Activated naive CD8-positive, alpha-beta T cell treated with anti-CD3 and anti-CD28 coated beads, Interleukin-2, amount 50 U/mL, for 24 hours (primary cell): ENCODE measurements around the gene MBOAT2.
"Not testable (repeated sequence)": the region's sequence is repeated elsewhere in the genome, so short reads cannot be mapped to it uniquely, and the experiment has no call there.

Experiments
- ATAC-seq: fragments of 150-1000 bp; cut with Tn5 transposase; one replicate; pipeline ENCODE4 v1.10.0; 2021
- DNase-seq: peaks from one replicate; pipeline ENCODE4 v3.0.0; 2021
- H3K27ac Mint-ChIP-seq: one replicate; pipeline ENCODE4 v1.8.0; 2021; ENCODE audit warnings: mild to moderate bottlenecking, mixed read lengths
- H3K27me3 Mint-ChIP-seq: one replicate; pipeline ENCODE4 v1.8.0; 2021; ENCODE audit warnings: mixed read lengths
- H3K36me3 Mint-ChIP-seq: one replicate; pipeline ENCODE4 v1.8.0; 2021; ENCODE audit warnings: low read depth, mixed read lengths
- H3K4me1 Mint-ChIP-seq: one replicate; pipeline ENCODE4 v1.8.0; 2021; ENCODE audit warnings: mixed read lengths
- H3K4me3 Mint-ChIP-seq: one replicate; pipeline ENCODE4 v1.8.0; 2021; ENCODE audit warnings: mild to moderate bottlenecking, moderate library complexity, mixed read lengths
- H3K9me3 Mint-ChIP-seq: one replicate; pipeline ENCODE4 v1.8.0; 2021; ENCODE audit warnings: mixed read lengths

The MBOAT2 gene

DNA sequence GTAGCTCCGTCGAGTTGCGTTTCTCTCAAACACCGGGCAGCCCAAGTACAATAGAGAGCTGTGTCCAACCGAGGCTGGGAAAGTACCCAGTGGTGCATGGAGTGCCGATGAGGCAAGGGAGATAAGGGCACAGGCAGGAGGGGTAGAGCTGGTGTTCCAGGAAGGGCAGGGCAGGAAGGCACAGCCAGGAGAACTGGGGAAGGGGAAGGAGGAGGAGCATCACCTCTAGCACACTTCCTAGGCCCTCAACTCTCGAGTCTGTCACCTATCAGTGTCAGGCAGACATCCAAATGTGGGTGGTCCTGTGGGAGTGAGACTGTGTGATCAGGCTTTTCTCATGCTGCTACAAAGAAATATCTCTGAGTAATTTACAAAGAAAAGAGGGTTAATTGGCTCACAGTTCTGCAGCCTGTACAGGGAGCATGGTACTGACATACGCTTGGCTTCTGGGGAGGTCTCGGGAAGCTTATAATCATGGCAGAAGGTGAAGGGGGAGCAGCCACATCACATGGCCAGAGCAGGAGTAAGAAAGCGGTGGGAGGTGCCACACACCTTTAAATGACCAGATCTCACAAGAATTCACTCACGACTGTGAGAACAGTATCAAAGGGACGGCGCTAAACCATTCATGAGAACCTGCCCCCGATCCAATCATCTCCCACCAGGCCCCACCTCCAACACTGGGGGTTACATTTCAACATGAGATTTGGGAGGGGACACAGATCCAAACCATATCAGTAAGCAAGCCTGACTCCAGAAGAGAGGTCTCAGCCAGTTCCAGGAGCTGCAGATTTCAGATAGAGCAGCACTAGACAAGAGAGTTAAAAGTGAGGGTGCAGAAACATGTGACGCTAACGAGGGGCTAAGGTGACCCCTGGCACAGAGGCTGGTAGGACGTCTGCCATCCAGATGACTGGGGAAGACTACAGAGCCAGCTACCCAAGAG lies 75.7 kb downstream of the MBOAT2 start:
- Mint-ChIP-seq H3K27me3 (peaks cover 2% of the 10 kb centered on the region), H3K27ac (no peak overlapping the region), H3K9me3 (no peaks in the 10 kb centered on the region), H3K4me1 (no peaks in the 10 kb centered on the region), H3K4me3 (no peak overlapping the region), H3K36me3 (no peaks in the 10 kb centered on the region)
- DNase-seq (no peak), ATAC-seq (no peak)

DNA sequence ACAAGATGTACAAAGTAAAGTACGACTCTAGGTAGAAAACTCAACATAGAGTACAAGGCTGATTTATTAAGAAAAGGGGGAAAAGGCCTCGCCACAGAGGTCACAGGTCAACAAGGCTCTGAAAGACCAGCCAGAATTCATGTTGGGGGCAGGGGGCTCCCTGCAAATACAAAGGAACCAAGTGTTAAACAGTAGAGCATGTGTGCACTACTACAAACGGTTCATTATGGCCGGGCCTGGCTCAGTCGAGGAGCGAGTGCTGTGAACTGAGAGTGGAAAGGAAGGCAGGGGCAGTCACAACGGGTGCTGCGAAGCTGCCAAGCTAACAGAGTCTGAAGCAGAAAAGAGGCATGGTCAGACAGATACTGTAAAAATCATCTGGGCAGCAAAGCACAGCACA lies 77.1 kb downstream of the MBOAT2 start:
- Mint-ChIP-seq H3K4me1 (no peaks in the 10 kb centered on the region), H3K4me3 (no peak overlapping the region), H3K27ac (no peak overlapping the region), H3K27me3 (peaks cover 2% of the 10 kb centered on the region), H3K9me3 (no peaks in the 10 kb centered on the region), H3K36me3 (no peaks in the 10 kb centered on the region)
- DNase-seq (no peak), ATAC-seq (no peak)

DNA sequence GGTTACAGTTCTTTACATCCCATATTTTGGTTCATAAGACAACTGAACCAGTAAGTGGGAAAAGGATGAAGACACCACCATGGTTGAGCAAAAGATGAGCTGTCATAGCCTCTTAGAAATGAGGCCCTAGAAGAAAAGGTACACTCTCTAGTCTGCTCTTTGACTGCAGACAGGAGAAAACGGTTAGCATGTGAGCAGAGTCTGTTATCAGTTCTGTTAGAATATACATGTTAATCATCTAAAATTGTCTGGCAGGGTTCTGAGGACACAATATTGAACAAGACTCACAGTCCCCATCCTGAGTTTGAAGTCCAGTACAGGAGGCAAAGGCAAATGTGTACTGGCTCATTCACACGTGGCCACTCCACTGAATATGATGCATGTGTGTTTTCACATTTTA lies 78.1 kb downstream of the MBOAT2 start:
- Mint-ChIP-seq H3K36me3 (no peaks in the 10 kb centered on the region), H3K4me1 (no peaks in the 10 kb centered on the region), H3K4me3 (no peak overlapping the region), H3K9me3 (no peaks in the 10 kb centered on the region), H3K27ac (no peak overlapping the region), H3K27me3 (peaks cover 2% of the 10 kb centered on the region)
- ATAC-seq (no peak), DNase-seq (no peak)

DNA sequence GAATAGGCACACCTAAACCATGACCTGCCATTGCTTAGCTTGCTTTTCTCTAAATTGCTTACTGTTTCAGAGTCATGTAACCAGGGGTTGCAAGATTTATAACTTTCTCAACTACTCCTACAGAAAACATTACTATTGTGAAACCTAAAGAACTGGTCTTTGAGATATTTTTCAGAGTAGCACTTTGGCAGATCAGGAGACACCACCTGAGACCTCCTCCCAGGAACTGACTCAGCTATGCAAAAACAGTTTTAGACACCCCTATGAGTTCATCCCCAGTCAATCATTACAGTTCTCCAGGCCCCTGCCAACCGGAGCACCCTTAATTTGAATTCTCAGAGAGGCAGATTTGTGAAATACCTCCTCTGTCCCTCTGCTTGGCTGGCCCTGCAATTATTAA lies 80.3 kb downstream of the MBOAT2 start:
- Mint-ChIP-seq H3K9me3 (no peaks in the 10 kb centered on the region), H3K27me3 (no peaks in the 10 kb centered on the region)
- ATAC-seq, result no peak

DNA sequence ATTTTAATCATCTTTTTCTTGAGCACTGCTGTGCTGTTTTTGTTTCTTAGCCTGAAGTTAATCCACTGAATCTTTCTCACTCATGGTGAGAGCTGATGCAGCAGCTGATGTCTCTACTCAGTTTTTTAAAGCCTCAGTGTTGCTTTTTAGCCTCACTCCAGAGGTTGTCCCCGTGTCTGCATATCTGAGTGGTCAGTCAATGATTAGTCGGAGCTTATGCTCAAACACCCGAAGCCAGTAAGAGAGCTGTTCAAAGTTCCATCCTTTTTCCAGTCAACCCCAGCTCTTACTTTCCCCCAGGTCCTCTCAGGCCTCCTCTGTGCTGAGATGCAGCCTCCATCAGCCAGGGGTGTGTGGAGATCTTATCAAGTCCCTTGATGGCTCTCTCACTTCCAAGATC lies 81.1 kb downstream of the MBOAT2 start:
- H3K27me3 Mint-ChIP-seq, result no peaks in the 10 kb centered on the region

More for the DNA sequence above, 80.3 kb downstream of the MBOAT2 start:
- Mint-ChIP-seq H3K27ac (no peak overlapping the region), H3K4me3 (no peak overlapping the region), H3K4me1 (no peaks in the 10 kb centered on the region), H3K36me3 (no peaks in the 10 kb centered on the region)
- DNase-seq, result no peak

DNA sequence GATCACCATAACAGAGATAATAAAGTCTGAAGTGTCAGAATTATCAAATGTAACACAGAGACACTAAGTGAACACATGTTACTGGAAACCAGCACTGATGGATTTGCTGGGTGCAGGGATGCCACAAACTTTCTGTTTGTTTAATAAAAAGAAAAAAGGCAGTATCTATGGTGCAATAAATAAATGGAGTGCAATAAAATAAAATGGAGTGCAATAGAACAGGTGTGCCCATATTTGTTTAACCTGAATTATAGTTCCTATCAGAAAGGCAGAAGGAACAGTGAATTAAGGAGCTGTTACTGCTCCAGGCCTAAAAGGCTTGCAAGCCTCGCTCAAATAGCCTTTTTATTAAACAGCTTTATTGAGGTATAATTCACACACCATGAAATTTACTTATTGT lies 85.1 kb downstream of the MBOAT2 start:
- no peaks in the 10 kb centered on the region for H3K4me1 Mint-ChIP-seq
- H3K27me3 Mint-ChIP-seq, result no peaks in the 10 kb centered on the region
- no peak overlapping the region for H3K4me3 Mint-ChIP-seq
- no peak overlapping the region for H3K27ac Mint-ChIP-seq
- H3K9me3 Mint-ChIP-seq, result no peaks in the 10 kb centered on the region
- no peaks in the 10 kb centered on the region for H3K36me3 Mint-ChIP-seq
- DNase-seq (no peak), ATAC-seq (no peak)

More for the DNA sequence above, 81.1 kb downstream of the MBOAT2 start:
- Mint-ChIP-seq H3K4me3 (no peak overlapping the region), H3K4me1 (no peaks in the 10 kb centered on the region), H3K9me3 (no peaks in the 10 kb centered on the region), H3K36me3 (no peaks in the 10 kb centered on the region), H3K27ac (no peak overlapping the region)
- ATAC-seq (no peak), DNase-seq (no peak)

DNA sequence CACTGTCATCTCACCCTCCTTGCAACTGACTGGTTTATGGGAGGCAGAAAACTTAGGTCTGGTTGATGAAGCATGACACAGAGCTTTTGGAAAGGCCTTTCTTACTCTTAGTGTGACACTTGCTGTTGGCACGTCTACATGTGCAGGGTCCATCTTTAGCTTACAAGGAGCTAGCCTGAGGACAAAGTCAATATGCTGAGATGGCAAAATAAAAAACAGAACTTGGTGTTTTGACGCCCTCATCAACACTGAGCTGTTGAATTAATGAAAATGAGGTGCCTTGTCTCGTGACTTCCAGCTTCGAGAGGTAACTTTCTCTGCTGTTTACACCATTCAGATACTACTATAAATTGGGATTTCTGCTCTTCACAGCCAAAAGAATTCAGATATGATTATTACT lies 87.5 kb downstream of the MBOAT2 start:
- peaks cover 1% of the 10 kb centered on the region for H3K27me3 Mint-ChIP-seq

DNA sequence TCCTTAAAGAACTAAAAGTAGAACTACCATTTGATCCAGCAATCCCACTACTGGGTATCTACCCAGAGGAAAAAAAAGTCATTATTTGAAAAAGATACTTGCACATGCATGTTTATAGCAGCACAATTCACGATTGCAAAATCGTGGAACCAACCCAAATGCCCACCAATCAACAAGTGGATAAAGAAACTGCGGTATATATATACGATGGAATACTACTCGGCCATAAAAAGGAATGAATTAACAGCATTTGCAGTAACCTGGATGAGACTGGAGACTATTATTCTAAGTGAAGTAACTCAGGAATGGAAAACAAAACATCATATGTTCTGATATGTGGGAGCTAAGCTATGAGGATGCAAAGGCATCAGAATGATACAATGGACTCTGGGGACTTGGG lies 89.7 kb downstream of the MBOAT2 start:
- ATAC-seq, DNase-seq, H3K9me3 Mint-ChIP-seq, H3K27me3 Mint-ChIP-seq, H3K4me1 Mint-ChIP-seq, H3K4me3 Mint-ChIP-seq, H3K36me3 Mint-ChIP-seq, H3K27ac Mint-ChIP-seq: not testable (repeated sequence)

More for the DNA sequence above, 87.5 kb downstream of the MBOAT2 start:
- Mint-ChIP-seq H3K4me3 (no peak overlapping the region), H3K4me1 (no peaks in the 10 kb centered on the region), H3K9me3 (no peaks in the 10 kb centered on the region), H3K27ac (no peak overlapping the region), H3K36me3 (no peaks in the 10 kb centered on the region)
- no peak for ATAC-seq
- no peak for DNase-seq

DNA sequence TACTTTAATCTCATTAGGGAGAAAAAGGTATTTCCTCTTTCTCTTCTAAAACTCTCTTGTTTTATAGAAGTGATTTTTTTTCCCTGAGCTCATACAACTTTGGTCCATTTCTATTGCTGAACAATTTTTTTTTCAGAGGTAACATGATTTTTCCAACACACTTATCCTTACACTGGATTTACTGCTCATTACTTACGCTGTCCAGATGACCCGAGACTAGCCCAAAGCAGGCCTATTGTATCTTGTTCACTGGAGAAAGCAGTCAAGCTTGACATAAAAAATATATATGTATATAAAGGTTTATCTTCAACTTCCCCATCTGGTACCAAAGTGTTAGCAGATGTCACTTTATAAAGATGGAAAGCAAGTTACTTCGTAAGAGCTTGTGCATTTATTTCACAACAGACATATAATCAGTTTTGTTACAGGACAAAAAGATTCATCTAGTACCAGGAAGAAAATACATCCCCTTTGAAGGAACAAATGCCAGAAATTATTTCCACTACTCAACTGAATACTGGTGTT lies 95.7 kb downstream of the MBOAT2 start:
- no peak for DNase-seq
- H3K4me3 Mint-ChIP-seq, result no peak overlapping the region
- H3K27me3 Mint-ChIP-seq, result peaks cover 6% of the 10 kb centered on the region
- peaks cover 6% of the 10 kb centered on the region for H3K9me3 Mint-ChIP-seq
- H3K36me3 Mint-ChIP-seq, result peaks cover 1% of the 10 kb centered on the region
- no peak overlapping the region for H3K27ac Mint-ChIP-seq
- no peak for ATAC-seq
- peaks cover 2% of the 10 kb centered on the region for H3K4me1 Mint-ChIP-seq

DNA sequence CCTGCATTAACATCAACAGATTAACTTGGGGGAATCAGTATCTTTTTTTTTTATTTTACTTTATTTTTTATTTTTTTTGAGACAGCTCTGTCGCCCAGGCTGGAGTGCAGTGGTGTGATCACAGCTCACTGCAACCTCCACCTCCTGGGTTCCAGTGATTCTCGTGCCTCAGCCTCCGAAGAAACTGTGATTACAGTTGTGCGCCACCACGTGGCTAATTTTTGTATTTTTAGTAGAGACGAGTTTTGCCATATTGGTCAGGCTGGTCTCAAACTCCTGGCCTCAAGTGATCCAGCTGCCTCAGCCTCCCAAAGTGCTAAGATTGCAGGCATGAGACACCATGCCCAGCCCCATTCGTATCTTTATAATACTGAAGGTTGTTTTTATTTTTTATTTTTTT lies 99.6 kb downstream of the MBOAT2 start:
- H3K27ac Mint-ChIP-seq, ATAC-seq, DNase-seq, H3K27me3 Mint-ChIP-seq, H3K4me3 Mint-ChIP-seq, H3K9me3 Mint-ChIP-seq, H3K36me3 Mint-ChIP-seq, H3K4me1 Mint-ChIP-seq: not testable (repeated sequence)

DNA sequence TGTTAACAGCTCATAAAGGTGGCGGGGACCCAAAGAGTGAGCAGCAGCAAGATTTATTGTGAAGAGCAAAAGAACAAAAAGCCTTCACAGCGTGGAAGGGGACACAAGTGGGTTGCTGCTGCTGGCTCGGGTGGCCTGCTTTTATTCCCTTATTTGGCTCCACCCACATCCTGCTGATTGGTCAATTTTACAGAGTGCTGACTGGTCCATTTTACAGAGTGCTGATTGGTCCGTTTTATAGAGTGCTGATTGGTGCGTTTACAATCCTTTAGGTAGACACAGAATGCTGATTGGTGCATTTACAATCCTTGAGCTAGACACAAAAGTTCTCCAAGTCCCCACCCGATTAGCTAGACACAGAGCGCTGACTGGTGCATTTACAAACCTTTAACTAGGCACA lies 100.7 kb downstream of the MBOAT2 start:
- not testable (repeated sequence) for ATAC-seq, H3K27ac Mint-ChIP-seq, H3K36me3 Mint-ChIP-seq, H3K4me1 Mint-ChIP-seq, H3K27me3 Mint-ChIP-seq, DNase-seq, H3K9me3 Mint-ChIP-seq, H3K4me3 Mint-ChIP-seq

DNA sequence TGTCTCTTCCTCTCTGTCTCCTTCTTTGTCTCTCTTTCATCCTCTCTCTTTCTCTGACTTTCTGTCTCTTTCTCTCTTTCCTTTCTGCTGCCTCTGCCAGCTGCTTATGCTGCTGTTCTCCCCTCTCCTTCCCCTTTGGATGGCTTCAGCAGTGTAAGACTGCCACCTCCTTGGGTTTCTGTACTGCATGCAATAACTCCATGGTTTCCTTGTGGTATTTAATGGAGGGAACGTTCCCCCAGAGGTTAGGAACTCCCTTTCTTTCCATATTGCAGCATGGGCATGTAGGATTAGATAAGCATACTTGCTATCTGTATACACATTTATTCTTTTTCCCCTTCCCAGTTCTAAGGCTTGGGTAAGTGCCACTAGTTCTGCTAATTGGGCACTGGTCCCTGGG lies 106.3 kb downstream of the MBOAT2 start:
- not testable (repeated sequence) for H3K9me3 Mint-ChIP-seq, H3K4me3 Mint-ChIP-seq, H3K27ac Mint-ChIP-seq, DNase-seq, ATAC-seq, H3K36me3 Mint-ChIP-seq, H3K4me1 Mint-ChIP-seq, H3K27me3 Mint-ChIP-seq

DNA sequence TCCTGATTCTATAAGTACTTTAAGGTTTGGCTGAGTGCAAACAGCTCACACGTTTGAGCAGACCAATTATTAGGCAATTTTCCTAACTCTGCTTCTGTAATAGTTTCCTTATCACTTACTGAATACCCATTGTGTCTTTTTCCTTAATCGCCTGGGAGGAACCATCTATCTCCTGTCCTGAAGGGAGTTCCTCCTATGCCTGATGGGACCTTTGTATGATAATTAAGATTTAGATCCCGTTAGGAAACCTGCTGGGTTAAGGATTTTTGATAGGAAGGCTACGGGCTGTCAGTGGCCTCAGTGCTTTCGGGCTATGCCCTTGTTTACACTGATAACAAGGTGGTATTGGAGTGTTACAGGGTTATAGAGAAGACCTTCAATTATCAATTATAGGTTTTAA lies 106.8 kb downstream of the MBOAT2 start:
- ATAC-seq, H3K27me3 Mint-ChIP-seq, DNase-seq, H3K4me1 Mint-ChIP-seq, H3K27ac Mint-ChIP-seq, H3K36me3 Mint-ChIP-seq, H3K9me3 Mint-ChIP-seq, H3K4me3 Mint-ChIP-seq: not testable (repeated sequence)

DNA sequence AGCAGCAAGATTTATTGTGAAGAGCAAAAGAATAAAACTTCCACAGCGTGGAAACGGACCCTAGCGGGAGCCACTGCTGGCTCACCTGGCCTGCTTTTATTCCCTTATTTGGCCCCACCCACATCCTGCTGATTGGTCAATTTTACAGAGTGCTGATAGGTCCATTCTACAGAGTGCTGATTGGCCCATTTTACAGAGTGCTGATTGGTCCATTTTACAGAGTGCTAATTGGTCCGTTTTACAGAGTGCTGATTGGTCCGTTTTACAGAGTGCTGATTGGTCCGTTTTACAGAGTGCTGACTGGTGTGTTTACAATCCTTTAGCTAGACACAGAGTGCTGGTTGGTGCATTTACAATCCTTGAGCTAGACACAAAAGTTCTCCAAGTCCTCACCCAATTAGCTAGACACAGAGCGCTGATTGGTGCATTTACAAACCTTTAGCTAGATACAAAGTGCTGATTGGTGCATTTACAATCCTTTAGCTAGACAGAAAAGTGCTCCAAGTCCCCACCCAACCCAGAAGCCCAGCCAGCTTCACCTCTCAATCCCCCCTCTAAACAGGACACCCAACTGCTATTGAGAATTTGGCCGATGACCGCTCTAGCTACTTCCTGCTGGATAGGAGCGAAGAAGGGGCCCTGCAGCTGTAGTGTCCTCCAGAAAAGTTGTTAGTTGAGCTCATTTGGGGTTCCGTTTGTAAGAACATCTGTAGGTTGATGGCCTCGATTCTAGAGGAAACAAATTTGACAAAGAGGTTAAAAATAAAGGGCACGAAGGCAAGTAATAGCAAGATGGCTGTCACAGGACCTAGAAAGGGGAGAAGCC lies 108.2 kb downstream of the MBOAT2 start:
- ATAC-seq, H3K27me3 Mint-ChIP-seq: not testable (repeated sequence)

More for the DNA sequence above, 108.2 kb downstream of the MBOAT2 start:
- not testable (repeated sequence) for H3K4me1 Mint-ChIP-seq, H3K27ac Mint-ChIP-seq, H3K4me3 Mint-ChIP-seq, H3K9me3 Mint-ChIP-seq, H3K36me3 Mint-ChIP-seq, DNase-seq
